Measurements from ENCODE around the gene PDPN. TPM values are rescaled to one million over a fixed set of nuclear protein-coding genes. Genes with fewer than 3 reads are reported as not detected.
"Not testable (repeated sequence)": the region's sequence is repeated elsewhere in the genome, so short reads cannot be mapped to it uniquely, and the experiment has no call there.

PDPN gene
- total RNA-seq, 1 experiment from 2014 or later: not detected

- CTCF ChIA-PET: no interaction called here
- DNase-seq: no peak
- Mint-ChIP-seq H3K36me3 (ENCODE audit: insufficient read depth, unreplicated experiment) (no peaks in the 10 kb centered on the region), H3K27me3 (ENCODE audit: unreplicated experiment) (no peaks in the 10 kb centered on the region), H3K4me1 (ENCODE audit: low read depth, unreplicated experiment) (no peaks in the 10 kb centered on the region), H3K4me3 (ENCODE audit: low read depth, unreplicated experiment) (no peak overlapping the region), H3K9me3 (ENCODE audit: low read depth, unreplicated experiment) (peaks cover 7% of the 10 kb centered on the region), H3K27ac (ENCODE audit: unreplicated experiment) (no peak overlapping the region)
- no TSS peak for BruUV-seq (replicated peaks)
- TF ChIP-seq, protein P1, sequence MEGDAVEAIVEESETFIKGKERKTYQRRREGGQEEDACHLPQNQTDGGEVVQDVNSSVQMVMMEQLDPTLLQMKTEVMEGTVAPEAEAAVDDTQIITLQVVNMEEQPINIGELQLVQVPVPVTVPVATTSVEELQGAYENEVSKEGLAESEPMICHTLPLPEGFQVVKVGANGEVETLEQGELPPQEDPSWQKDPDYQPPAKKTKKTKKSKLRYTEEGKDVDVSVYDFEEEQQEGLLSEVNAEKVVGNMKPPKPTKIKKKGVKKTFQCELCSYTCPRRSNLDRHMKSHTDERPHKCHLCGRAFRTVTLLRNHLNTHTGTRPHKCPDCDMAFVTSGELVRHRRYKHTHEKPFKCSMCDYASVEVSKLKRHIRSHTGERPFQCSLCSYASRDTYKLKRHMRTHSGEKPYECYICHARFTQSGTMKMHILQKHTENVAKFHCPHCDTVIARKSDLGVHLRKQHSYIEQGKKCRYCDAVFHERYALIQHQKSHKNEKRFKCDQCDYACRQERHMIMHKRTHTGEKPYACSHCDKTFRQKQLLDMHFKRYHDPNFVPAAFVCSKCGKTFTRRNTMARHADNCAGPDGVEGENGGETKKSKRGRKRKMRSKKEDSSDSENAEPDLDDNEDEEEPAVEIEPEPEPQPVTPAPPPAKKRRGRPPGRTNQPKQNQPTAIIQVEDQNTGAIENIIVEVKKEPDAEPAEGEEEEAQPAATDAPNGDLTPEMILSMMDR (IDR thresholded peaks at IDR 0.05; ENCODE audit: unreplicated experiment): no peak
- intact Hi-C loops (cut with micrococcal nuclease; ENCODE audit: unreplicated experiment): no loop called here
Measured at GRCh38 chr1:13560541-13560940, 23.1 kb upstream of the PDPN start.

- H3K27ac Mint-ChIP-seq (ENCODE audit: unreplicated experiment); CTCF ChIA-PET; intact Hi-C loops (cut with micrococcal nuclease; ENCODE audit: unreplicated experiment); H3K9me3 Mint-ChIP-seq (ENCODE audit: low read depth, unreplicated experiment); H3K4me1 Mint-ChIP-seq (ENCODE audit: low read depth, unreplicated experiment); H3K36me3 Mint-ChIP-seq (ENCODE audit: insufficient read depth, unreplicated experiment); DNase-seq; H3K4me3 Mint-ChIP-seq (ENCODE audit: low read depth, unreplicated experiment); H3K27me3 Mint-ChIP-seq (ENCODE audit: unreplicated experiment); BruUV-seq (replicated peaks): not testable (repeated sequence)
Measured at GRCh38 chr1:13562981-13563380, 20.7 kb upstream of the PDPN start.

GRCh38 chr1:13564073-13564472 is 19.6 kb upstream of the PDPN start:
- TF ChIP-seq, protein P1 (IDR thresholded peaks at IDR 0.05; ENCODE audit: unreplicated experiment): no peak
- no peak overlapping the region for H3K27ac Mint-ChIP-seq (ENCODE audit: unreplicated experiment)
- no peaks in the 10 kb centered on the region for H3K4me1 Mint-ChIP-seq (ENCODE audit: low read depth, unreplicated experiment)
- no peak overlapping the region for H3K4me3 Mint-ChIP-seq (ENCODE audit: low read depth, unreplicated experiment)
- H3K27me3 Mint-ChIP-seq (ENCODE audit: unreplicated experiment): no peaks in the 10 kb centered on the region
- BruUV-seq (replicated peaks): no TSS peak
- H3K9me3 Mint-ChIP-seq (ENCODE audit: low read depth, unreplicated experiment): peaks cover 7% of the 10 kb centered on the region
- DNase-seq: no peak
- intact Hi-C loops (cut with micrococcal nuclease; ENCODE audit: unreplicated experiment): no loop called here
- no peaks in the 10 kb centered on the region for H3K36me3 Mint-ChIP-seq (ENCODE audit: insufficient read depth, unreplicated experiment)
- CTCF ChIA-PET: no interaction called here

DNA sequence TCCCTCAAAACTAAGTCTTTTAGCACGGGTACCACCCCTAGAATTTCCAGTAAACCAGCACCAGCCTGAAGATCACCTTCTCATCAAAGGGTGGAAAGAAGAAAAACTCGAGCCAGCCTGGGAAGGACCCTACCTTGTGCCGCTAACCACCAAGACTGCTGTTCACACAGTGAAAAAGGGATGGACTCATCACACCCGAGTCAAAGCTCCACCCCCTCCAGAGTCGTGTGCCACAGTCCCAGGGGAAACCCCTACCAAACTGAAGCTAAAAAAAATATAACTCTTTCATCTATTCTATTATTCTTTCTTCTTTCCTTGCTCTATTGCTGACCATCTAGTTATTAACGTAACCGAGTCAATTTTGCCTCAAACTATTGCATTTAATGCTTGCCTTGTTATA is 13.2 kb upstream of the PDPN start:
- H3K27ac Mint-ChIP-seq (ENCODE audit: unreplicated experiment); H3K27me3 Mint-ChIP-seq (ENCODE audit: unreplicated experiment); H3K9me3 Mint-ChIP-seq (ENCODE audit: low read depth, unreplicated experiment); H3K4me1 Mint-ChIP-seq (ENCODE audit: low read depth, unreplicated experiment); intact Hi-C loops (cut with micrococcal nuclease; ENCODE audit: unreplicated experiment); H3K4me3 Mint-ChIP-seq (ENCODE audit: low read depth, unreplicated experiment); H3K36me3 Mint-ChIP-seq (ENCODE audit: insufficient read depth, unreplicated experiment); DNase-seq; CTCF ChIA-PET; BruUV-seq (replicated peaks): not testable (repeated sequence)

GRCh38 chr1:13570924-13571323 is 12.7 kb upstream of the PDPN start:
- CTCF ChIA-PET: no interaction called here
- Mint-ChIP-seq H3K9me3 (ENCODE audit: low read depth, unreplicated experiment) (peaks cover 4% of the 10 kb centered on the region), H3K27ac (ENCODE audit: unreplicated experiment) (no peak overlapping the region), H3K4me3 (ENCODE audit: low read depth, unreplicated experiment) (no peak overlapping the region), H3K36me3 (ENCODE audit: insufficient read depth, unreplicated experiment) (no peaks in the 10 kb centered on the region), H3K27me3 (ENCODE audit: unreplicated experiment) (no peaks in the 10 kb centered on the region), H3K4me1 (ENCODE audit: low read depth, unreplicated experiment) (no peaks in the 10 kb centered on the region)
- no TSS peak for BruUV-seq (replicated peaks)
- intact Hi-C loops (cut with micrococcal nuclease; ENCODE audit: unreplicated experiment): no loop called here
- DNase-seq: no peak
- TF ChIP-seq, protein P1 (IDR thresholded peaks at IDR 0.05; ENCODE audit: unreplicated experiment): no peak

All from Calu3 (cell line).